NCI-H2081 treated with DMSO at 0.1 percent for 48 hours (cell line): ENCODE results near the gene CCN5.
"Not testable (repeated sequence)": the region's sequence is repeated elsewhere in the genome, so short reads cannot be mapped to it uniquely, and the experiment has no call there.

Experiments used
- DNase-seq: peaks from one replicate; lab custom pipeline; 2025; lab: John Stamatoyannopoulos, UW

CCN5 gene

DNA sequence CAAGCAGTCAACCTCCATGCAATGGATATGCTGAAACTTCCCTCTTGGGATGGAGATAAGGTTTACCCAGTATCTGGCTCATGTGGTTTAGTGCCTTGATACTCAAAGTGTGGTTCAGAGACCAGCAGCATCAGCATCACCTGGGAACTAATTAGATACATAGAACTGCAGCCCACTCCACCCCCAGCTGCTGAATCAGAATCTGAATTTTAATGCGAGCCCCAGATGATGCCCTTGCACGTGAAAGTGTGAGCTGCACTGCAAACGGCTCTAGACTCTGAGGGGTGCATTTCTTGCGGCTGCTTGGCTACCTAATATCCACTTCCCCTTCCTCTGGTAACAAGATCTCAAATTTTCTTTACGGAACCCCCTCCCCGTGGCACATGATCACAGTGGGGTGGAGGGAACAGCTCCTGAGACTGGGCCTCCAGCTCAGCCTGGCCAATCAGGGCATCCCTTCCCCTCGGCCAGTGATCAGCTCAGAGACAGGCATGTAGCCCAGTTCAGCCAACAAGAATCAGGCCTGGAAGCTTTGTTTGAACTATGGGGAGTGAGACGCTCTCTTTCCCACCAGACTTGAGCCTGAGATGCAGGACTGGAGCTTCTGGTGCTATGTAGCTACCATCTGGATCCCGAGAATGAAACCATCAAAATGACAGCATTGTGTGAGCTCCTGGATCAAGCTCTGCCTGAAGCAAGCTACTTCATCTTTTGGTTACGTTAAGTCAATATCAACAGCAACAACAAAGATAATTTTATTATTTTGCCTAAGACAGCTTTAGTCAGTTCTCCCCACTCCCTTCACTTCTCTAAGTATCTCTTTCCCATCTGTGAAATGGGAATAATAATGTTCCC is 43.3 kb downstream of the CCN5 start:
- no peak for DNase-seq

- no peak for DNase-seq
These were observed 44.4 kb downstream of the CCN5 start for GRCh38 chr20:44759595-44759994.

DNA sequence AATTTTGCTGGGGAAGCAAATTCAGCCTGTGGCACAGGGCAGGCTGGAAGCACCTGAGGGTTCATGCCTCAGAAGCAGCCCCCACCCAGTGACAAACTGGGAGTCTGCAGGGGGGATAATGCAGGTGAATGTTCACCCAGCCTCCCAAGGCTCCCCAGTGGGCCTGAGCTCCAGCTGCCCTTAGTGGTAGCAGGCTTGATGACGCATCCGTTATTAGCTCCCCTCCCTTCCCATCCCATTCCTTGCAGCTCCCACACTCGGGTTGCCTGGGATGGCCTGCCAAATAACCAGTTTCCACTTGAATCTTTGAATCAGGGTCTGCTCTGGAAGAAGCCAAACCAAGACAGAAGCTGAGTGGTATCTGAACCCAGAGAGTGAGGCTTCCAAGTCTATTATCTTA is 46.3 kb downstream of the CCN5 start:
- DNase-seq, result no peak

DNA sequence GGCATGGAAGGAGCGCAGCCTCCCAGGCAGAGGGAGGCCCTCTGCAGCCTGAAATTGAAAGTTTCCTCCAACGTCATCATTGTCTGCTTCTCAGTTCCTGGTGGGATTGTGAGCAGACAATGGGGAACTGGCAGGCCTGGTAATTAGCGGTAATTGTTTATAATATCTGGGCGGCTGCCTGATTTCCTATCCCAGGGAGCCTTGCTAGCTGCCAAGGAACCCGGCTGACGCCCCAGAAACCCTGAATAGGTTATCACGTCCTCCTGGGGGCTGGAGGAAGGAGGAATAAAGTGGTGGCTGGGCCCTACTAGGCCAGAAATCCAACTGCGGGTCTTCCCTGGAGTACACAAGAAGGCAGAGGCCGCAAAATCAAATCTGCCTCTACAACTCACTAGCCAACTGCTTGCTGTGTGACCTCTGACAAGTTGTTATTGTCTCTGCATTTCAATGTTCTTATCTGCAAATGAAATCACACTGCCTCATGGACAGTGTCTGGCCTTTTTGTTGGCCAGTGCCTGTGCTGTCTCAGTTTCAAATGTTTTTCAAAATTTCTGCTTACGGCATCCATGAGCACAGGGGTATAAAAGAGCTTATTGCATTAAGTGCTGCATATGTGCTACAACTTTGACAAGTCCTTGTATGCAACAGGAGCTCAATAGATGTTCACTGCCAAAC is 47.4 kb downstream of the CCN5 start:
- no peak for DNase-seq

GRCh38 chr20:44763798-44764197 is 48.6 kb downstream of the CCN5 start:
- DNase-seq, result not testable (repeated sequence)

- DNase-seq, result no peak
These were observed 49.9 kb downstream of the CCN5 start for GRCh38 chr20:44765091-44765490.

DNA sequence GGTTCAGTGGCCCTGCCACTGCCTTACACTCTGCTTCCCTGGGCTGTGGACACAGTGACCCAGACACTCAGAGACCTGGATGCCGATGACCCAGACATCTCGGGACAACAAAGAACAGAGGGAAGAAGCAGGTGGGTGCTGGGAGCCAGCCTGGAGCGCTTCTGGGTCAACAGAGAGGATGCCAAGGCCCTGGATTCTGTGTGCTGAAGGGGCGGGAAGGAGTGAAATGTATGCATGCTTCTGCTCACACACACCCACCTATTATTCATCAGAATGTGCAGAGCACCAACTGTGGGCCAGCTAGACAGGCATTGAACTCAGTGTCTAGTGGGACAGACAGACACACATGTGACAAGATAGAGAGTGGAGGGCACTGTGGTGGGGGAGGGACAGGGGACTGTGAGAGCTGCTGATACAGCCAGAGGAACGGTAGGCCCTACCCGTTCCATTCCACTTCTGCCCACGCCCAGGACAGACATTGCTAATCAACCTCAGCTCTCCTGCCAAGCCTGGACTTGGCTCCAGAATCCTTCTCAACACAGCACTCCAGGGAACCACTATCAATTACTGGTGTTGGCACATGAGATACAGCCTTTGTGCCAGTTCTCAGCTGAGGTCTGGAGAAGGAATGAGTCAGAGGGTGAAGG is 50.7 kb downstream of the CCN5 start:
- DNase-seq, result no peak

DNA sequence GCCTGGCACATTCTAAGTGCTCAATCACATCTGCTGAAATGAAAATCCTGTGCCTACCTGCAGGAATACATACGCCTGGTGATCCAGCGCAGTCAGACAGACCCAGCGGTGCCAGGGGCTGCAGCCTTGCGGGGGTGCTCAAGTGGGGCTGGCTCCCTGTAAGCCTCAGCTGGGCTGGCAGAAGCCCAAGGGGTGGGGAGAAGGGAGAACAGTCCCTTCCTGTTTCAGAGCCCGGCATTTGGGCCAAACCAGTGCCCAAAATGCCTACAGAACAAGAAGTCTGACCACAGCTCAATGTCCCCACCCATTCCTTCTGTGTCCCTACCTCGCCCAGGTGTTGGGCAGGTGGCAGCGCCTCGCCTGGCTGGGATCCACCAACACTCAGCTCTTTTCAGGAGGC is 53.1 kb downstream of the CCN5 start:
- DNase-seq, result no peak

GRCh38 chr20:44768854-44769480 is 53.8 kb downstream of the CCN5 start:
- DNase-seq, result no peak

DNA sequence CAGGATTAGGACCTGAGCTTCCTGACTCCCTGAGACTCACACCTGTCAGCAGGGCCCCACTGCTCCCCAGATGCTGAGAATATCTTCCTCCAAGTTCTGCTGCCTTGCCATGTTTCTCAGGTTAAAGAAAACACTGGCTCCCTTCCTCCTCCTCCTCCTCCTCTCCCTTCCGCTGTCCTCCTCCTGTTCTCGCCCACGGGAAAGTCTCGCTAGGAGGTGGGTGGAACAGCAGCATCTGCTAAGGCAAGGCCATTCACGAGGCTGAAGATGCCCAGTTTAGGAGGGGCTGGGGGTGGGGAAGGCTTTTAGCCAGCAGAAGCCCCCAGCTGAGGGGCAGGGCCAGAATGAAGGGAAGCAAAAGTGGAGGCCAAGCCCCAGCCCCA is 54.3 kb downstream of the CCN5 start:
- DNase-seq, result no peak

DNA sequence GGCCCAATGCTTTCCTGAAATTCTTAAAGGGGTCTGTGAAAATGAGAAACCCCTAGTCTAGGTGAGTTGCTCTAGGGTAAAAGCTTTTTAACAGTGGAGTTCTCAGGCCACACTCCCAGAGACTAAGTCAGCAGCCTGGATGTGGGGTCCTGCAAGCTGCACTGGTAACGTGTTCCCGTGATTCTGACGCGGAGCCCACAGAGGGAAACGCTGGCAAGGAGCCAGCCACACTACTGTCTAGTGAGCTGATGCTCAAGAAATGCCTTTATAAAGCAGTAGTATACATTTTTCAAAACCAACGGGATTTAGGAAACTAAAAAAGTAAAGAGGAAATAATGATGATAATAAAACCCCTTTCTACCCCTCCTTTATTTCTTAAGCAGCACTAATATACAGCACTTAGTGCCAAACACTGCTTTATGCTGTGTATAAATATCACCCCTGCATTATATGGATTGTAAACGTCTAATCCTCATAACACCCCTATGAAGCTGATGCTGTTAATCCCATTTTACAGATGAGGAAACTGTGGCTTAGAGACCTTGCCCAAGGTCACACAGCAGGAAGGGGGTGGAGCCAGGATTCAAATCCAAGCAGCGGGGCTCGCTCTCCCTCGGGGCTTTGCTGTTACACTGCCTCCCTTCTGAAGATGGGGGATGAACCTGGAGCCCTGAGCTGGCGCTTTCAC is 55.5 kb downstream of the CCN5 start:
- no peak for DNase-seq

GRCh38 chr20:44771172-44771535 is 56.0 kb downstream of the CCN5 start:
- DNase-seq, result no peak

DNA sequence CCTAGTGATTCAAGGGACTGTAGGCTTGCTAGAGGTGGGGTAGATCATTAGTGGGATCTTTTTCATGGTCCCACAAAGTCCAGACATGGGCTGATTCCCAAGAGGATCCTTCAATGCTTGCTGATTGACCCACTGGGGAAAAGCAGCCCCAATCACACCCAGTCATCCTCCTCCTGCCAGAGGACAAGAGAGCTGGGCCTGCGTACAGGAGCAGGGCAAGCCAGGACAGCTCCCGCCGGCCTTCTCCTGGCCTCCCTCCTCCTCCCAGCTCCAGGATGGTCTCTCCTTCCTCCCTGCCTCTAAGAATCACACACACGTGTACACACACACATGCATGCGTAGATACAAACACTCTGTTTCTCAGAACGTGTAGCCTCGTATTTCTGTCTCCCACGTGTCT is 57.5 kb downstream of the CCN5 start:
- no peak for DNase-seq

- DNase-seq, result no peak
These were observed 58.1 kb downstream of the CCN5 start for GRCh38 chr20:44773070-44773829.

DNA sequence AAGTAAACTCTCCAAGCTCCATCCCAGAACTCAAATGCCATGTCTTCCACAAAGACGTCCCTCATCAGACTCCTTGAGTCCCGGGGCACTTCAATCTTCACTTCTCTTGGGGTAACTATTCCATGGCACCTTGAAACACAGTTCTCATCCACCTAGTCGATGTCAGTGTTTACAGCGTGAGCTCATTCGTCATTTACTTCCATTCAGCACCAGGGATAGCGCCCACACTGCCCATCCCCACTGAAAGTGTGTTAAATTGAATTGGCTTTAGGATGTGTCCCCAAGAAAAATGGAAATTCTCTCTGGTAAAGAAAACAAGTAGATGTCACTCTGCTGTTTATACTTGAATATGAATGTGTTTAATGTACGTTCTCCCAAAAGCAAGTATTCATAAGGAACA is 61.8 kb downstream of the CCN5 start:
- DNase-seq, result no peak
